Measurements from ENCODE around the gene RPRD1B. TPM values are rescaled to one million over a fixed set of nuclear protein-coding genes. Genes with fewer than 3 reads are reported as not detected.

Gene RPRD1B
- total RNA-seq, 4 donors from 2014 or later, result 15.2 to 25.9 (median 23.6) TPM

DNA sequence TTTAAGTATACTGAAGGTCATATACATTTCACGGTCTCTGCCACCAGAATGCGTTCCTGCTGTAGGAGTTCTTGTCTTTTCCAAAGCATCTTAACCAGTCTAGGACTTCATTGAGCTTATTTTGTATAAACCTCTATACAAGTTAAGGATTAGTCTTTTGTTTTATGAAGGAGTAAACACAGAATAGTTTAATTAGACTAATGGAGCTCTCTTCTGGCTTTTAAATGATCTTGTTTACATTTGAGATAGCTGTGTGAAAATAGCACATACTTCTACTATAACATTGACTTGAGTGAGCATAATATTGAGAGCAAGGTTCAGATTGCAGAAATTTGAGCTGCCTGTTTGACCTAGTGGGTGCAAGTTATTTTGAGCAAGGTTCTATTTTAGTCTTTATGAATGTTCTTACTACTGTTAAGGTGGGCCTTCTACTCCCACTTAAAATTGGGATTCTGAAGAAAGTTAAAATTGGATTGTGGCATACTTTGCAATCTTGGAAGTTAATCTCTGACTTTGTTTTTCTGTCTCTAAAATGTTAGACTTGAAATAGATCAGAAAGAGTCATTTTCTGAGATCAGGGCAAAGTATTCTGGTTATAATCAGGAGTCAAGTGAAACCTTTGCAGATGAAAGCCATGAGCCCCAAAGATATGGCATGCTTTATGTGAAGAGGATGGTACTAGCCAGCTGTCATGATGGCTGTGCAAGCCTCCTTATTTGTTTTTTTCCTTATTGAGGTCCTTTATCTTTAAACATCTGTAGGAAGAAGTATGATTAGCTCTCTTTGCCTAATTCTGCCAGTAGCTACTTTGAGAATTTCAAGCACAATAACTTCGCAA lies 41.8 kb downstream of the RPRD1B start:
- Histone ChIP-seq H3K4me1 (peaks cover 0 to 39% (median 4%) of the 10 kb centered on the region in 3 donors), H3K4me3 (no peak overlapping the region), H3K9me3 (no peaks in the 10 kb centered on the region), H3K27ac (peak overlapping the region in 3 of 4 donors; percentile 46 to 81 (median 69)), H3K27me3 (no peaks in the 10 kb centered on the region), H3K36me3 (peaks cover 0 to 83% (median under 1%) of the 10 kb centered on the region in 3 donors)
- 80 to 84% methylated on average over 3 of the region's 3 CpGs for WGBS, 2 donors
- no peak for DNase-seq
- intact Hi-C loops (cut with DNase I), result loop anchor here (10.0 kb wide), 1 partner anchor 89 kb away; the partner anchor contains the start of gene TGM2
- TF ChIP-seq POLR2A (IDR thresholded peaks at IDR 0.05), result no peak
- TF ChIP-seq, protein P1, sequence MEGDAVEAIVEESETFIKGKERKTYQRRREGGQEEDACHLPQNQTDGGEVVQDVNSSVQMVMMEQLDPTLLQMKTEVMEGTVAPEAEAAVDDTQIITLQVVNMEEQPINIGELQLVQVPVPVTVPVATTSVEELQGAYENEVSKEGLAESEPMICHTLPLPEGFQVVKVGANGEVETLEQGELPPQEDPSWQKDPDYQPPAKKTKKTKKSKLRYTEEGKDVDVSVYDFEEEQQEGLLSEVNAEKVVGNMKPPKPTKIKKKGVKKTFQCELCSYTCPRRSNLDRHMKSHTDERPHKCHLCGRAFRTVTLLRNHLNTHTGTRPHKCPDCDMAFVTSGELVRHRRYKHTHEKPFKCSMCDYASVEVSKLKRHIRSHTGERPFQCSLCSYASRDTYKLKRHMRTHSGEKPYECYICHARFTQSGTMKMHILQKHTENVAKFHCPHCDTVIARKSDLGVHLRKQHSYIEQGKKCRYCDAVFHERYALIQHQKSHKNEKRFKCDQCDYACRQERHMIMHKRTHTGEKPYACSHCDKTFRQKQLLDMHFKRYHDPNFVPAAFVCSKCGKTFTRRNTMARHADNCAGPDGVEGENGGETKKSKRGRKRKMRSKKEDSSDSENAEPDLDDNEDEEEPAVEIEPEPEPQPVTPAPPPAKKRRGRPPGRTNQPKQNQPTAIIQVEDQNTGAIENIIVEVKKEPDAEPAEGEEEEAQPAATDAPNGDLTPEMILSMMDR (IDR thresholded peaks at IDR 0.05), result no peak

DNA sequence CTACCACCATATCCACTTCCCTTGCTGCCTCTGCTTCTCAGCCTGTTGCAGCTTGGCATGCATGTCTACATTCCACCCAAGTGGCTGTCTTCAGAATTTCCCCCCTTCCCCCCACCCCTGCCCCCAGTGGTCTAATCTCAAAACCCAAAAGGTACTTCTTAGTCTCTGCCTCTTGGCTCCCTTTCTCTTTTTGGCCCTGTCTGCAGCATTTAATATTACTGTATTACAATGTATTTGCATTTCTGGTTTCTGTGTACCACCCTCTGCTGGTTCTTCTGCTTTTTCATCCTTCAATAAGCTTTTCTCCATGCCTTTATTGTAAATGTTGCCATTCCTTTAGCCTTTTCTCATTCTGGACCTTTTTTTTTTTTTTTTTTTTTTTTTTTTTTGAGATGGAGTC lies 43.0 kb downstream of the RPRD1B start:
- Histone ChIP-seq H3K27ac (peak overlapping the region in 3 of 4 donors; percentile 36 to 81 (median 46)), H3K4me1 (peaks cover 0 to 43% (median 4%) of the 10 kb centered on the region in 3 donors), H3K27me3 (no peaks in the 10 kb centered on the region), H3K4me3 (no peak overlapping the region), H3K36me3 (peaks cover 0 to 80% (median 0%) of the 10 kb centered on the region in 3 donors), H3K9me3 (no peaks in the 10 kb centered on the region)
- intact Hi-C loops (cut with DNase I), result loop anchor here (10.0 kb wide), 1 partner anchor 88 kb away; the partner anchor contains the start of gene TGM2
- no peak for DNase-seq
- TF ChIP-seq, protein P1 (IDR thresholded peaks at IDR 0.05), result no peak
- TF ChIP-seq POLR2A (IDR thresholded peaks at IDR 0.05), result no peak

DNA sequence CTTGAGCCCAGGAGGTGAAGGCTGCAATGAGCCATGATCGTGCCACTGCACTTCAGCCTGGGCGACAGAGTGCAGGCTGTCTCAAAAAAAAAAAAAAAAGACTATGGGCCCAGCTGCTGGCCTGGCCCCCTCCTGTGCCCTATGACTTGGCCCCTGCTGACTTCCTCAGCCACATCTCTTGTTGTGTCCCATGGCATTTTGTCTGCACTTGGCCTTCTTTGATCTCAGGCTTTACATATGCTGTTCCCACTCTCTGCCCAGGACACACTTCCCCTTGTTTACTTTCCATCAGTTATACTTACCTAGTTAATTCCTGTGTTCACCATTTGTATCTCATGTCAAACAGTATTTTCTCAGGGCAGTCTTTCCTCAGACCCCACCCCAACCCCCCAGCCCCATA lies 44.5 kb downstream of the RPRD1B start:
- Histone ChIP-seq H3K27ac (peak overlapping the region in 2 of 4 donors; percentile 16 to 36), H3K9me3 (no peaks in the 10 kb centered on the region), H3K27me3 (no peaks in the 10 kb centered on the region), H3K36me3 (peaks cover 0 to 78% (median 0%) of the 10 kb centered on the region in 3 donors), H3K4me1 (peaks cover 0 to 48% (median 4%) of the 10 kb centered on the region in 3 donors), H3K4me3 (no peak overlapping the region)
- intact Hi-C loops (cut with DNase I), result loop anchor here (10.0 kb wide), 1 partner anchor 87 kb away; the partner anchor contains the start of gene TGM2
- TF ChIP-seq, protein P1 (IDR thresholded peaks at IDR 0.05), result no peak
- TF ChIP-seq POLR2A (IDR thresholded peaks at IDR 0.05), result no peak
- DNase-seq, result no peak
- 68 to 84% methylated on average over 2 of the region's 2 CpGs for WGBS, 2 donors

DNA sequence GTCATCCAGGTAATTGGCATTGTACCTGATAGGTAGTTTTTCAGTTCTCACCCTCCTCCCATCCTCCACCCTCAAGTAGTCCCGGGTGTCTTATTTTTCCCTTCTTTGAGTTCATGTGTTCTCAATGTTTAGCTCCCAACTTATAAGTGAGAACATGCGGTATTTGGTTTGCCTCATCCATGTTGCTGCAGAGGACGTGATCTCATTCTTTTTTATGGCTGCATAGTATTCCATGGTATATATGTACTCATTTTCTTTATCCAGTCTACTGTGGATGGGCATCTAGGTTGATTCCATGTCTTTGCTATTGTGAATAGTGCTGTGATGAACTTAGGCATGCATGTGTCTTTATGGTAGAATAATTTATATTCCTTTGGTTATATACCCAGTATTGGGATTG lies 45.8 kb downstream of the RPRD1B start:
- DNase-seq, result no peak
- H3K27ac ChIP-seq, result no peak overlapping the region
- no peaks in the 10 kb centered on the region for H3K9me3 ChIP-seq
- H3K4me3 ChIP-seq, result no peak overlapping the region
- TF ChIP-seq POLR2A (IDR thresholded peaks at IDR 0.05), result no peak
- peaks cover 0 to 46% (median 0%) of the 10 kb centered on the region in 3 donors for H3K4me1 ChIP-seq
- peaks cover 0 to 84% (median 0%) of the 10 kb centered on the region in 3 donors for H3K36me3 ChIP-seq
- 92 to 95% methylated on average over 3 of the region's 3 CpGs for WGBS, 2 donors
- no peaks in the 10 kb centered on the region for H3K27me3 ChIP-seq
- intact Hi-C loops (cut with DNase I), result loop anchor here (10.0 kb wide), 1 partner anchor 85 kb away; the partner anchor contains the start of gene TGM2

DNA sequence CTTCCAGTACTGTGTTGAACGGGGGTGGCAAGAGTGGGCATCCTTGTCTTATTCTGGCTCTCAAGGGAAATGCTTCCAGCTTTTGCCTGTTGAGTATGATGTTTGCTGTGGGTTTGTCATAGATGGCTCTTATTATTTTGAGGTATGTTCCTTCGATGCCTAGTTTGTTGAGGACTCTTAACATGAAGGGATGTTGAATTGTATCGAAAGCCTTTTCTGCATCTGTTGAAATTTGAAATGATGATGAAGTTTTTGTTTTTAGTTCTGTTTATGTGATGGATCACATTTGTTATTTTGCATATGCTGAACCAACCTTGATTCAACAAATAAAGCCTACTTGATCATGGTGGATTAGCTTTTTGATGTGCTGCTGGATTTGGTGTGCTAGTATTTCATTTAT lies 48.0 kb downstream of the RPRD1B start:
- no peak for TF ChIP-seq POLR2A (IDR thresholded peaks at IDR 0.05)
- TF ChIP-seq, protein P1 (IDR thresholded peaks at IDR 0.05), result no peak

More for the DNA sequence above, 48.0 kb downstream of the RPRD1B start:
- H3K36me3 ChIP-seq, result peaks cover 0 to 88% (median 4%) of the 10 kb centered on the region in 3 donors
- 62 to 67% methylated on average over 3 of the region's 3 CpGs for WGBS, 2 donors
- peak overlapping the region in 2 of 4 donors; percentile 59 to 73 for H3K27ac ChIP-seq
- no peak overlapping the region for H3K4me3 ChIP-seq
- H3K9me3 ChIP-seq, result no peaks in the 10 kb centered on the region
- H3K27me3 ChIP-seq, result no peaks in the 10 kb centered on the region
- intact Hi-C loops (cut with DNase I), result no loop called here
- no peak for DNase-seq
- peaks cover 0 to 39% (median 0%) of the 10 kb centered on the region in 3 donors for H3K4me1 ChIP-seq

All from esophagus squamous epithelium (tissue), 5 donors.